HG02840 (cell line): ENCODE measurements around the gene ADORA2A.
A peak's percentile ranks its signal among the peaks of the same experiment; 100 is the strongest.

Experiments used
- ATAC-seq: cut with Tn5 transposase; IDR thresholded peaks from one replicate; pipeline ENCODE4 v1.9.1; 2021; ENCODE audit warnings: mild to moderate bottlenecking, moderate library complexity, moderate number of reproducible peaks; ENCODE audit not compliant: unreplicated experiment, low FRiP score

ADORA2A gene

GRCh38 chr22:24427500-24428164 lies at the start of gene ADORA2A:
Gene ADORA2A (plus strand): TSS chr22:24427599. CDS start chr22:24433405, 5,806 bp downstream.
- ATAC-seq = peak; percentile 49

- no peak for ATAC-seq
Measured at GRCh38 chr22:24379536-24379935, 47.9 kb upstream of the ADORA2A start.

GRCh38 chr22:24380220-24380904 lies 47.0 kb upstream of the ADORA2A start:
- no peak for ATAC-seq

- no peak for ATAC-seq
Measured at GRCh38 chr22:24380905-24381230, 46.5 kb upstream of the ADORA2A start.

- ATAC-seq = no peak
Measured at GRCh38 chr22:24383061-24383460, 44.3 kb upstream of the ADORA2A start.

- ATAC-seq = no peak
Measured at GRCh38 chr22:24384131-24384530, 43.3 kb upstream of the ADORA2A start.

- ATAC-seq = no peak
Measured at GRCh38 chr22:24386937-24387471, 40.4 kb upstream of the ADORA2A start.

- ATAC-seq = no peak
Measured at GRCh38 chr22:24389680-24390079, 37.7 kb upstream of the ADORA2A start.

GRCh38 chr22:24390156-24390555 lies 37.2 kb upstream of the ADORA2A start:
- ATAC-seq = no peak

GRCh38 chr22:24390576-24390975 lies 36.8 kb upstream of the ADORA2A start:
- ATAC-seq = no peak

GRCh38 chr22:24391836-24392217 lies 35.6 kb upstream of the ADORA2A start:
- ATAC-seq = no peak

GRCh38 chr22:24392218-24392931 lies 35.0 kb upstream of the ADORA2A start:
- no peak for ATAC-seq

GRCh38 chr22:24393012-24393559 lies 34.3 kb upstream of the ADORA2A start:
- ATAC-seq = no peak

- ATAC-seq = no peak
Measured at GRCh38 chr22:24393848-24394247, 33.6 kb upstream of the ADORA2A start.

- no peak for ATAC-seq
Measured at GRCh38 chr22:24394254-24394653, 33.1 kb upstream of the ADORA2A start.

- no peak for ATAC-seq
Measured at GRCh38 chr22:24398409-24398808, 29.0 kb upstream of the ADORA2A start.

- ATAC-seq = no peak
Measured at GRCh38 chr22:24400034-24400725, 27.2 kb upstream of the ADORA2A start.

- ATAC-seq = no peak
Measured at GRCh38 chr22:24400726-24401596, 26.4 kb upstream of the ADORA2A start.

GRCh38 chr22:24401931-24402367 lies 25.4 kb upstream of the ADORA2A start:
- no peak for ATAC-seq
